Endothelial cell of umbilical vein (primary cell): ENCODE measurements around the gene AFP. TPM values are rescaled to one million over a fixed set of nuclear protein-coding genes. Genes with fewer than 3 reads are reported as not detected.

ENCODE experiments used
- BruUV-seq: library from RNA; stranded (reverse); fragments of 400-500 nt; replicated peaks from 2 replicates; lab custom pipeline; 2021; lab: Mats Ljungman, UMichigan
- CTCF ChIA-PET: fragments of 300-600, 350-600 bp; sonication (Branson Sonifier 250); formaldehyde crosslinking; loops from one replicate; lab custom pipeline; 2021; ENCODE audit warnings: antibody characterized with exemption, inconsistent platforms; lab: Charles Lee
- POLR2A ChIA-PET: fragments of 300-600, 350-600 bp; sonication (Branson Sonifier 250); formaldehyde crosslinking; loops from one replicate; lab custom pipeline; 2021; ENCODE audit warnings: antibody characterized with exemption, inconsistent platforms; lab: Charles Lee
- DNase-seq: peaks from one replicate; pipeline ENCODE4 v3.0.0-alpha.2; 2011; ENCODE audit warnings: low read depth, low spot score
- FAIRE-seq: peaks from 2 replicates; lab custom pipeline; 2011; peaks lifted over from hg19 to GRCh38; lab: Jason Lieb, UNC
- H2AFZ ChIP-seq: 2 replicates; pipeline ENCODE4 v1.6.0; 2012; ENCODE audit warnings: low read depth, low read length, control low read depth, inconsistent platforms
- H3K27ac ChIP-seq: 2 replicates; pipeline ENCODE4 v1.5.1; 2011; ENCODE audit warnings: low read depth, mild to moderate bottlenecking, control low read depth, low read length, moderate library complexity; ENCODE audit not compliant: insufficient read depth
- H3K27me3 ChIP-seq, 2 experiments: 2 replicates each; pipeline versions ENCODE4 v1.6.0 to v1.6.1; 2011; ENCODE audit warnings: low read length in 2 of 2, mixed read lengths in 1 of 2; ENCODE audit not compliant: control insufficient read depth in 2 of 2, insufficient read depth in 2 of 2
- H3K36me3 ChIP-seq, 2 experiments: 2 replicates in 1 of 2; 3 replicates in 1 of 2; pipeline ENCODE4 v1.5.1; 2011; ENCODE audit warnings: low read length in 2 of 2, mild to moderate bottlenecking in 1 of 2, moderate library complexity in 1 of 2; ENCODE audit not compliant: control insufficient read depth in 2 of 2, insufficient read depth in 2 of 2; ENCODE audit errors: extremely low read depth in 1 of 2
- H3K4me1 ChIP-seq: 3 replicates; pipeline ENCODE4 v1.5.1; 2011; ENCODE audit warnings: mild to moderate bottlenecking, low read length; ENCODE audit not compliant: control insufficient read depth, insufficient read depth; ENCODE audit errors: extremely low read depth
- H3K4me2 ChIP-seq: 2 replicates; pipeline ENCODE4 v1.6.1; 2011; ENCODE audit warnings: low read length, control low read depth, mixed read lengths; ENCODE audit not compliant: insufficient read depth
- H3K4me3 ChIP-seq, 3 experiments: fragments of 200-600 bp in 1 of 3; sonication (generic), shearing (Covaris generic) in 1 of 3; replicated peaks in 1 of 3; 2 replicates each; pipeline ENCODE4 v1.5.1; 2011 to 2016; ENCODE audit warnings: control low read depth in 3 of 3, low read length in 3 of 3, mild to moderate bottlenecking in 2 of 3, inconsistent platforms in 1 of 3, low read depth in 1 of 3, moderate library complexity in 1 of 3; ENCODE audit not compliant: insufficient read depth in 1 of 3
- H3K79me2 ChIP-seq: 2 replicates; pipeline ENCODE4 v1.6.0; 2012; ENCODE audit warnings: low read length, inconsistent platforms; ENCODE audit not compliant: control insufficient read depth, insufficient read depth
- H3K9ac ChIP-seq: replicated peaks from 2 replicates; pipeline ENCODE3; 2011; ENCODE audit warnings: low read length, control low read depth; ENCODE audit not compliant: insufficient read depth; ENCODE audit errors: extremely low read depth
- H3K9me1 ChIP-seq: replicated peaks from 3 replicates; pipeline ENCODE4 v1.6.0; 2011; ENCODE audit warnings: mild to moderate bottlenecking, low read length; ENCODE audit not compliant: control insufficient read depth, insufficient read depth; ENCODE audit errors: extremely low read depth
- H3K9me3 ChIP-seq: replicated peaks from 2 replicates; pipeline ENCODE4 v1.5.1; 2012; ENCODE audit warnings: low read length, inconsistent platforms; ENCODE audit not compliant: control insufficient read depth, insufficient read depth
- H4K20me1 ChIP-seq: replicated peaks from 2 replicates; pipeline ENCODE3; 2011; ENCODE audit warnings: mild to moderate bottlenecking, low read length; ENCODE audit not compliant: control insufficient read depth, insufficient read depth; ENCODE audit errors: extremely low read depth
- CTCF ChIP-seq, 2 donors: IDR thresholded peaks; 1 replicate in 1 of 2; 2 replicates in 1 of 2; pipeline ENCODE4 v1.5.1; 2011; ENCODE audit warnings: low read length in 2 of 2, mild to moderate bottlenecking in 2 of 2, moderate library complexity in 2 of 2, control low read depth in 1 of 2, inconsistent platforms in 1 of 2, low read depth in 1 of 2; ENCODE audit not compliant: insufficient read depth in 1 of 2; ENCODE audit errors: extremely low read depth in 1 of 2
- EZH2 ChIP-seq: IDR thresholded peaks from 2 replicates; pipeline ENCODE4 v1.6.1; 2012; ENCODE audit warnings: borderline replicate concordance, low read depth, mild to moderate bottlenecking, moderate library complexity, low read length, inconsistent platforms; ENCODE audit not compliant: severe bottlenecking
- FOS ChIP-seq: IDR thresholded peaks from 2 replicates; pipeline ENCODE4 v1.6.1; 2011; ENCODE audit warnings: mild to moderate bottlenecking, low read length, moderate library complexity, borderline replicate concordance; ENCODE audit not compliant: insufficient read depth
- GATA2 ChIP-seq: IDR thresholded peaks from 2 replicates; pipeline ENCODE4 v1.7.0; 2011; ENCODE audit warnings: low read depth, mild to moderate bottlenecking, moderate library complexity, mixed read lengths, low read length; ENCODE audit not compliant: insufficient read length, insufficient read depth
- JUN ChIP-seq: IDR thresholded peaks from 2 replicates; pipeline ENCODE4 v1.6.1; 2011; ENCODE audit warnings: borderline replicate concordance, low read depth; ENCODE audit not compliant: insufficient read length, insufficient read depth
- MAX ChIP-seq: IDR thresholded peaks from 2 replicates; pipeline ENCODE4 v1.6.1; 2011; ENCODE audit not compliant: insufficient read depth, insufficient read length
- MYC ChIP-seq: IDR thresholded peaks from one replicate; pipeline ENCODE4 v1.6.1; 2011; ENCODE audit warnings: mild to moderate bottlenecking, low read depth, low read length
- POLR2A ChIP-seq: IDR thresholded peaks from 2 replicates; pipeline ENCODE4 v1.6.1; 2012; ENCODE audit warnings: low read depth, mild to moderate bottlenecking, control low read depth, low read length
- POLR2AphosphoS5 ChIP-seq: IDR thresholded peaks from 2 replicates; pipeline ENCODE4 v1.6.1; 2012; ENCODE audit warnings: low read depth, mild to moderate bottlenecking, control low read depth, low read length, moderate library complexity; ENCODE audit not compliant: insufficient read depth
- dilution Hi-C: fragments of 300-500 bp; cut with MboI; formaldehyde crosslinking; loops from one replicate; pipeline ENCODE4 v1.15.0; 2019; ENCODE audit warnings: low sequenced_read_pairs; ENCODE audit not compliant: extremely low pct_ligation_motif_present
- intact Hi-C: fragments of 100-400 bp; cut with micrococcal nuclease; formaldehyde crosslinking; loops from one replicate; pipeline ENCODE4 v1.10.0; 2022
- polyA plus RNA-seq, 4 experiments: library from polyadenylated mRNA; depleted of rRNA in 3 of 4; stranded (reverse) in 3 of 4; unstranded in 1 of 4; fragments of >200 nt; gene quantifications; 2 replicates each; pipeline versions ENCODE4 v1.2.1 to v1.2.3, GENCODE V29; 2011 to 2012; ENCODE audit warnings: missing spikeins in 1 of 4
- total RNA-seq: library from RNA; stranded (reverse); gene quantifications from 2 replicates; pipeline ENCODE4 v1.2.3, GENCODE V29; 2021

The AFP gene
- total and polyA plus RNA-seq, 2 donors (not counting 3 experiments of a cell fraction or from before 2014, with no cell fraction given): not detected

GRCh38 chr4:73453701-73454005 lies 17.6 kb downstream of the AFP start:
- Histone ChIP-seq H3K36me3 (no peaks in the 10 kb centered on the region), H3K9me3 (no peaks in the 10 kb centered on the region), H3K4me3 (no peak overlapping the region), H4K20me1 (no peaks in the 10 kb centered on the region), H3K9ac (no peak overlapping the region), H3K4me2 (no peak overlapping the region), H3K9me1 (no peaks in the 10 kb centered on the region), H3K79me2 (no peaks in the 10 kb centered on the region), H3K27me3 (peaks cover 5 to 17% of the 10 kb centered on the region in 2 experiments), H3K4me1 (no peaks in the 10 kb centered on the region), H2AFZ (no peak overlapping the region), H3K27ac (no peak overlapping the region)
- CTCF ChIA-PET: interaction anchor here (1.4 kb wide), 1 partner anchor 9 kb away, joined by 3 read pairs; no protein-coding TSS in a partner anchor
- DNase-seq: no peak
- POLR2A ChIA-PET: no interaction called here
- TF ChIP-seq MAX (no peak), POLR2AphosphoS5 (no peak), POLR2A (no peak), GATA2 (no peak)
- dilution Hi-C loops: no loop called here
- no peak for FAIRE-seq
- BruUV-seq: no TSS peak
- intact Hi-C loops: no loop called here

- Histone ChIP-seq H2AFZ (no peak overlapping the region), H3K9me3 (no peaks in the 10 kb centered on the region), H3K4me3 (no peak overlapping the region), H4K20me1 (no peaks in the 10 kb centered on the region), H3K36me3 (no peaks in the 10 kb centered on the region), H3K27me3 (peaks cover 3 to 6% of the 10 kb centered on the region in 2 experiments), H3K9me1 (no peaks in the 10 kb centered on the region), H3K79me2 (no peaks in the 10 kb centered on the region), H3K4me2 (no peak overlapping the region), H3K9ac (no peak overlapping the region), H3K27ac (no peak overlapping the region), H3K4me1 (no peaks in the 10 kb centered on the region)
- dilution Hi-C loops (no loop called here), intact Hi-C loops (no loop called here)
- FAIRE-seq (no peak), DNase-seq (no peak)
- BruUV-seq: no TSS peak
- ChIA-PET POLR2A (no interaction called here), CTCF (no interaction called here)
- TF ChIP-seq EZH2: no peak
- TF ChIP-seq POLR2A: no peak
- no peak for TF ChIP-seq POLR2AphosphoS5
- no peak for TF ChIP-seq JUN
- TF ChIP-seq FOS: no peak
- TF ChIP-seq MYC: no peak
- TF ChIP-seq GATA2: no peak
- no peak for TF ChIP-seq MAX
- TF ChIP-seq CTCF (IDR thresholded peaks at IDR 0.05; ENCODE audit: extremely low read depth in 1 of 2, insufficient read depth in 1 of 2, low read depth in 1 of 2, low read length in 2 of 2): no peak
Observed at GRCh38 chr4:73454920-73455319, 18.9 kb downstream of the AFP start.
